Limb (tissue), 2 donors: Measurements from ENCODE around the gene GASK1B.
A peak's percentile ranks its signal among the peaks of the same experiment; 100 is the strongest.

Source experiments
- DNase-seq, 2 donors: peaks; one replicate each; pipeline ENCODE4 v3.0.0-alpha.2; 2016; ENCODE audit errors: extremely low spot score in 2 of 2

The GASK1B gene

DNA sequence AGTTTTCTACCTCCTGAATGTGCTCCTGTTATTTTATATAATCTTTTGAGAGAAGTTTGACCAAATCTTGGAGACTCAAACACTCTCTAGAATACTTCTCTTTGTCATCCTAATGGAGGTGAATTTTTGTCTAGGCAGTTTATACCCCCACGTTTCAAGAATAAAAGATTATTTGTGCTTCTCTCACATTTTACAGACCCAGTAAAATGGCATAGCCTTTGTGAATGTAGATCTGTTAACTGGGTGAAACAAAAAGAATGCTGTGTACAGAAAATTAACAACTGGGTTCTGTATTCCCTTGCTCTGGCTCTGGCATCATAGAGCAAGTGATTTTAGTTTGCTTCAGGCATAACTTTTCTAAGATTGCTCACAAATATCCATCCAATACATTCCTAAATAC is 26.1 kb downstream of the GASK1B start:
- DNase-seq = no peak

DNA sequence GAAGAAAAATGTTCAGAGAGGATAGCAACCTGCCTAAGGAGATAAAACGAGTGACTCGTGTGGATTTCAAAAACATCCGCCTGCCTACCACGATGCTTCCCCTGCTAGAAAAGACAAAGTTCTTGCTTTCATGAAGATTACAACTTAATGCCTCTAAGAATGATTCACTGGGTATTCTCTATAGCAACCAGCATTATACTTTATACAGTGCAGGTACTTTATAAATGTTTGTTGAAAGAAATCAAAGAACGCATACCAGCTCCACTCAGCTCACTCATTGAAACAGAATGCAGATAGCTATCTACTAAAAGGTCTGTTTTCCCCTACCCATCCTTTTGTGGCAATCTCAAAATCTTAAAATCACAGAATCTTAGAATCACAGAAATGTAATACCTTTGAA is 33.7 kb downstream of the GASK1B start:
- no peak for DNase-seq

DNA sequence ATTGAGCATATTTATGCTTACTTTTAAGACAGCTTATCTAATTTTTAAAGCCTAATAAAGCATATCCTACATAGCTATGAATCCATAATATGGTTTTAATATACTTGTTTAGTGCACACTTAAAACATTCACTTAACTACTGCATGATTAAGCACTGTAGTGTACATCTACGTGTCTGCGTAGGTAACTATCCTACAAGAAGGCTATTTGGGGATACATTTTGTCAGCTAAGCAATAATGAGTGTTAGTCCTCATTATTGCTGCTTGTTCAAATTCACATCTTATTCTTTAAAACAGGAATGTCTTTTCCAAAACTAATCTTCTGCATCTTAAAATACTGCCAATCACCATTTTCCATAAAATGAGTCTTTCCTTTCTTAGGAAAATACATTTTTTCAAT is 38.6 kb downstream of the GASK1B start:
- DNase-seq = no peak

DNA sequence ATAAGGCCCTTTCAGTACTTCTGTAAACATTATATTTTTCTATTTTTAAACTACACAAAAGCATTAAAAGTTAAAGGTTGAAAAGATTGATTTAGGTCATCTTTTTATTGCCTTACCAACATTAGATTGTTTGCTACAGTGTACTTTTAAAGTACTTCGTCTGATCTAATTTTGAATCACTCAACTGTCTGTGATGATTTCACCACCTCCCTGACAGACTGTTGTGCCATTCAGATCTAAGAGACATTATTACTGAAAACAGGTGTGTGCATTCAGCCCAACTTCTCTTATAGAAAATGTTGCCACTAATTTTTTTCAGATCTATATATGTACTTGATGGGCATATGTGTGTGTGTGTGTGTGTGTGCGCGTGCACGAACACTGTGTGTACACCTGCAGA is 39.3 kb downstream of the GASK1B start:
- no peak for DNase-seq

DNA sequence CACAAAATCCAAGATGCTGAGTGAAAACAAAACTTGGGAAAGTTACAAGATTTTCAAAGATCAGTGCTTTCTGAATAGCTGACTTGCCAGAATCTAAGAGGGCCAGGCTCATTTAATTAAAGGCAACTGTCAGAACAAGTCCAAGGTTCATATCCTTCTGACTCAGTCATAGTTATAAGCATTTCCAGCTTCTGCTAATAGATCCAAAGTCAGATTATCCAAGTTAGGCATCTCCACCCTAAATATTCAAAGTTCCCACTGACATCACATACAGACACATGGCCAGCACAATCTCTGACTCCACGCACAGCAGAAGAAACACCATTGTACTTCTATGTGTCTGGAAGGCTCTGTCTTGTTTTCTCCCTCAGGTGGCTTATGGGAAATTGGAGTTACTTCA is 41.8 kb downstream of the GASK1B start:
- peak in 1 of 2 donors; percentile 21 for DNase-seq

DNA sequence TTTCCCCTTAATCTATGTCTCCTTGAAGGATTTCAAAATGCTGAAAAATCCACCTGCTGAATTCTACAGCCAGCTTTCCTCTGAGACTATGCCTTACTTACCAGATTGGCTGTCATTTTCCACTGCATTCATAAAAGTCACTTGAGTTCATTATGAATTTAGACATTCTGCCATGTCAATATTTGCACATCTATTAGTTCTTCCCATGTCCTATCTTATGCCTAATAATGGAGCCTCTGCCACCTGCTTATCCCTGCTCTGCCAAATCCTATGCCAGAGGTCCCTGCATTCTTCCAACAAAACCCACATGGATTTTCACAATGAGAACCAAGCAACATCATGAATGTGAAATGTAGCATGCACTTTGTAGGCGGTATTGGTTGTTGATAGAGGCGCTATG is 42.6 kb downstream of the GASK1B start:
- no peak for DNase-seq

DNA sequence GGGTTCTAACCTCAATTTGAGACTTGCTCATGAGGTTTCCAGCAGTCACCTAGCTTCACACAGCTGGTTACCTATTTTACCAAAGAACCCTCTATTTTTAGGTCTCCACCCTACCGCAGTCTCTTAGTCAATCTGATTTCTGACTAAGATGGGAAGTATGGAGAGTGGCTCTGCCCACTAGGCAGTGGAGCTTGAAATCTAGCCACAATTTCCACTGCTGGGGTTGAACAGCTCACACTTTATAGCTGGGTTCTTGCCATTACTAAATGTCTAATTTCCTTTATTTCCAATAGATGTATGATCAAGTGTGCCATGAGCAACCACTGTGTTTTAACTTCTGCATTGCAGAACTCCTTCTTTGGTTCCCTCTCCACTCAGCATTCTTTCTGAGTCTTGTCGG is 43.1 kb downstream of the GASK1B start:
- DNase-seq = no peak

DNA sequence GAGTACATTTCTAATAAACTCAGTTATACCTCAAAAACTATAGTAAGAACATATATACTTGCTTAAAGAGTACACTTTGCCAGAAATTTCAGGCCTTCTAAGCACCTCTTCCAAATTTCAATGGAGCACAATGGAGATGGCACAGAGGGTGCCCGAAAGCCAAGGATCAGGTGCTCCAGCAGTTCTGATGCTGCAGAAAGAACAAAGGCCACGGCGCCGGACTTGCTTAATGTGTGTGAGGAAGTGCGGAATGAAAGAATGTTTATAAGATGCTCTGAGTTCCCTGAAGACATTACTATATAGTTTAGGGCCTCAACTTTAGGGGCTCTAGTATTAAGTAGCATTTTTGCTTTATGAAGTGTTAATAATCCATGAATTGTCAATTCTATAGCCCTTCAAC is 44.3 kb downstream of the GASK1B start:
- no peak for DNase-seq

DNA sequence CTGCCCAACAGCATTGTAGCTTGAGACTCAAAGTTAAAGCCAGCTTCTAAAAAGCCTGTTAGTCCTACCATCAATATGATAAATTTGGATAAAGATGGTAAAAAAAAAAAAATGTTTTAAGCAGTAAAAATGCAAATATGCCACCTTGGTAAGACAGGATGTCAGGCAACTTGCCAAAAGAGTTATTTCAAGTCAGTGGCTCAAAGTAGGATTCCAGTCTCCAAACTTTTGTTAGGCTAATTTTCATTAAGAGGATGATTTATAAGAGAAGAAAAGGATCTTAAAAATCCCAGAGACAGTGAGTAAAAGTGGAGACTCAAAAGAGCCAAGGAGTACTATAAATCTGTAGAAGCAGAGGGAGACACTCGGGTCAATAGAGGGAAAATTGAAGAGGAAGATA is 47.5 kb downstream of the GASK1B start:
- no peak for DNase-seq
